NCI-H2107 (cell line): ENCODE results near the gene SLC35B1.
"Not testable (repeated sequence)": the region's sequence is repeated elsewhere in the genome, so short reads cannot be mapped to it uniquely, and the experiment has no call there.

Source experiments
- DNase-seq: peaks from one replicate; lab custom pipeline; 2025; lab: John Stamatoyannopoulos, UW

The SLC35B1 gene

DNA sequence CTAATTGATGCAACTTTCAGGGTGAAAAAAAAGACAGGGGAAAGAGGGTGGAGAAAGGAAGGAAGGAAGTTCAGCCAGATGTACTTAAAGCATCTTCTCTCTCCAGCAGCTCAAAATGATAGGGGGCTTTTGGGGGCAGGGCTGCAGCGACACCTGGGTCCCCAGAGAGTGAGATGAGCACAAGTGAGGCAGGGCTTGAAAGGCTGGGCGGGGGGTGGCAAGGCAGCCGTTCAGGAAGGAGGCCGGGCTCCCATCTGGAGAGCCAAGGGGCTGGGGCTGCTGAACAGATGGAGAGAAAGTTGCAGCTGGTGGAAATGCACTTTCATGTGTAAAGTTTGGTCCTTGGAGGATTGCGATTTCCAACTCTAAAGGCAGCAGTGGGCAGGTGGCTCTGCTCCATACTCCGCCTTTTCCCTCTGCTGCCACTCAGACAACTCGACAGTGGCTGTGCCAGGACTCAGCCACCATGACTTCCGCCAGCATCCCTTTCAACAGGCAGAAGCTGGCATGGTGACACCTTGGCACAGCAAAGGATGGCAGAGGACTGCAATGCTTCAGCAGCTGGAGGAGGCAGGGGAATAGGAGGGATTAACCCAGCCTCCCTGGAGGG, 7.7 kb downstream of the SLC35B1 start:
- no peak for DNase-seq

GRCh38 chr17:49698005-49698404, 9.8 kb downstream of the SLC35B1 start:
- no peak for DNase-seq

DNA sequence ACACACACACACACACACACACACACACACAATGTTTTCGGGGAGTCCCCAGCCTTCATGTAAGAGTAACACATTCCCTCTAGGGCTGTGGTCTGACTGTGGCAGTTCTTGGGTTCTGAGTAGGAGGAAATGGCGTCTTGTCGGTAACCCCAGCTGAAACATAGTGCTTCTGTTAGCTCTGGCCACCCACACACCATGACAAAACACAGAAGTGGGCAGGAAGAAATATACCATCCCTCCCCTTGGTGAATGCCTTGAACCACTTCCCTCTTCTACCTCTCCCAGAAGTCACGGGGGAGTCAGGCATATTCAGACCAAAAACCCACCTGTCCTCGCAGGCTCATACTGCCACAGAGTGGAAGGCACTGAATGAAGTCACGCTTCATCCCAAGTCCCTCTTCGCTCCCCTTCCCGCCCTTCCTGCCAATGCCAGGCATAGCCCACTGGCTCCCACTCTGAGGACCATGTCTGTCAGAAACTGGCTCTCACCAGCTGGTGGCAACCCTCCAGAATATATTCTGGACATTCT, 11.5 kb downstream of the SLC35B1 start:
- DNase-seq = no peak

DNA sequence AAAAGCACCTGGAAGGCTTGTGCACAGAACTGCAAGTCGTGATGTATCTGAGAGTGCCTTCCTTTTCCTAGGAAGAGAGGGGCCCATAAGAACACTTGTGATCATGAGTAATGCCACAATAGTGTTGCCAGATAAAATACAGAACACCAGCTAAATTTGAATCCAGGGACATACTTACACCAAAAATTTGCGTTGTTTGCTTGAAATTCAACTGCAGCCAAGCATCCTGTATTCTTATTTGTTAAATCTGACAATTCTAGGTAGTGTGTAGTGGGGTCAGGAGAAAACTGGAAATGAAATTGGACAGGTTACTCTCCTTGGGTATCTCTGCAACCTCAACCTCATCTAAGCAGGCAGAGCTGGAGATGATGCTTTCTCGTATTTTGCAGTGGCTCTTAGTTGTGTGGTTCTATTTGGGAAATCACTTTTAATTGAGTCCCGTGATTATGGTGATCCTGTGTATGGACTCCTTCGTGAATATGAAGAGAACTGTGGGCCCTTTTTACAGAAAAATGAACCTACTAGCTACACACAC, 12.0 kb downstream of the SLC35B1 start:
- no peak for DNase-seq

DNA sequence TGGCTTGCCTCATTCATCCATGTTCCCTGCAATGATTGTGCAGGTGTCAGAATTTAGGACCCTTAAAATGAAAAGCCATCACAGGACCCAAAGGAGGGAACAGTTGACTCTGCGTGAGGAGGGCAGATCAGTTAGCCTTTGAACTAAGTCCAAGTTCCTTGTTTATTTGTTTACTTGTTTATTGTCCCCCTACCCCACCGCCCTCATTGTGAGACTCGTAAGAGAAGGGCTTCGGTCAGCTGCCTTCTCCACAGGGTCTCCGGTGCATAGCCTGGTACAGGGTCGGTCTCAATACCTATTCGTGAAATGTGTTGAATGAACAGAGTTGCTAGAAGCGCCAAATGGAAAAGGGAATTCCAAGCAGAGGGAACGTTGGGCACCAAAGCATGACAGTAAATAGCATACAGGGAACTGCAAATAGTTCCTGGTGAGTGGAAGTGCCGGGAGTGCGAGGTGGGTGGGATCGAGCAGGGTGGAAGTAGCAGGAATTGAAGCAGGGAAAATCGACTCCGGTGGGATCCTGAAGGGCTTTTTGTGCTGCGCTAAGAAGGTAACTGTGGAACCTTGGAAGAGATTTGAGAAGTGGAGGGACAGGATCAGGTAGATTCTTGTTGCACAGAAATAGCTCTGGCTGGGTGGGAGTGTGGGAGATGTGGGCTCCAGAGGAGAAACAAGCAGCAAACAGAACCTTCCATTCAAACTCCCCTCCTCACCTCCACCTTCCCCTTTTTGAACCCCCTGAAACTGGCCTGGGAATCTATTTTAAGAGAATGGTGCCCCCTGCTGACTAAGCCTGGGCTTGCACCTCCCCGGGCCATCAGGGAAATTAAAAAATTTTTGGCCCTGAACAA, 12.7 kb downstream of the SLC35B1 start:
- DNase-seq = no peak

GRCh38 chr17:49692751-49693150, 15.0 kb downstream of the SLC35B1 start:
- no peak for DNase-seq

DNA sequence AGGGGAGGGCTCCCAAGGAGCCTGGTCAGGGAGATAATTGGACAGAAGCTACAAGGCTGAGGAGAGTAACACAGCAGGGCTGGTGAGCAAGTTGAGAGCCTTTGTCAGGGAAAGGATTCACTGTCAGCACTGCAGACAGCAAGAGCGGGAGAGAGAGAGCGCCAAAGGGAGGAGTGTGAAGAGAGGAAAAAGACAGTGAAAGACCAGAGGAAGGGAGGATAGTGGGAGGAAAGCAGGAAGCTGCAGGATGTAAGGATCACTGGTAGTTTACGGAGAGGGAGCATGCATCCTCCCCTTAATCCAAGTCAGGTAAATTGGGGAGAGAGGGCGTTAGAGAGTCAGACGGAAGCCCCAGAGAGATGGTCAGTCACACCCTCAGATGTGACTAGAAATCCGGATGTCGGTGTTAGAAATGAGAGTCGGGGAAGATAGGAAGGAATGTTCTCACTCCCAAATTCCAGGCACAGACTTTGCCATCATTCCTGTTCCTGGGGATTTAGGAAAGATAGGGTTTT, 16.0 kb downstream of the SLC35B1 start:
- DNase-seq = no peak

GRCh38 chr17:49691086-49691676, 16.6 kb downstream of the SLC35B1 start:
- DNase-seq = no peak

GRCh38 chr17:49690256-49690655, 17.5 kb downstream of the SLC35B1 start:
- DNase-seq = no peak

DNA sequence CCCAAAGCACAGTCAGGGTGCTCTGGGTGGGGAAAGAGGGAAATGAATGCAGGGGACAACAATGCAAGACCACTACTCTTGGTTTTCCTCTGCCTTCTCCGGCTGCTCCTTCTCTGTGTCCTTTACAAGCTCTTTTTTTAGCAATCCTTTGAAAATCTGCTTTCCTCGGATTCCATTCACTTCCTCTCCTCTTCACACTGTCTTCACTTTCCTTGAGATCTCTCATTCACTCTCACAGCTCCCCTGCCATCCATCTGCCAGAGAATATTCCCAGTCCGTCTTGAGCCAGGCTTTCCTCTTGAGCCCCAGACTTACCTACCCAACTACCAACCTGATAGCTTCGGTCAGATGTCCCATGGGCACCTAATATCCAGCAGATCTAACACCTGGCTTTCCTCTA, 18.9 kb downstream of the SLC35B1 start:
- no peak for DNase-seq

- DNase-seq = no peak
Measured at GRCh38 chr17:49687878-49688491, 19.8 kb downstream of the SLC35B1 start.

DNA sequence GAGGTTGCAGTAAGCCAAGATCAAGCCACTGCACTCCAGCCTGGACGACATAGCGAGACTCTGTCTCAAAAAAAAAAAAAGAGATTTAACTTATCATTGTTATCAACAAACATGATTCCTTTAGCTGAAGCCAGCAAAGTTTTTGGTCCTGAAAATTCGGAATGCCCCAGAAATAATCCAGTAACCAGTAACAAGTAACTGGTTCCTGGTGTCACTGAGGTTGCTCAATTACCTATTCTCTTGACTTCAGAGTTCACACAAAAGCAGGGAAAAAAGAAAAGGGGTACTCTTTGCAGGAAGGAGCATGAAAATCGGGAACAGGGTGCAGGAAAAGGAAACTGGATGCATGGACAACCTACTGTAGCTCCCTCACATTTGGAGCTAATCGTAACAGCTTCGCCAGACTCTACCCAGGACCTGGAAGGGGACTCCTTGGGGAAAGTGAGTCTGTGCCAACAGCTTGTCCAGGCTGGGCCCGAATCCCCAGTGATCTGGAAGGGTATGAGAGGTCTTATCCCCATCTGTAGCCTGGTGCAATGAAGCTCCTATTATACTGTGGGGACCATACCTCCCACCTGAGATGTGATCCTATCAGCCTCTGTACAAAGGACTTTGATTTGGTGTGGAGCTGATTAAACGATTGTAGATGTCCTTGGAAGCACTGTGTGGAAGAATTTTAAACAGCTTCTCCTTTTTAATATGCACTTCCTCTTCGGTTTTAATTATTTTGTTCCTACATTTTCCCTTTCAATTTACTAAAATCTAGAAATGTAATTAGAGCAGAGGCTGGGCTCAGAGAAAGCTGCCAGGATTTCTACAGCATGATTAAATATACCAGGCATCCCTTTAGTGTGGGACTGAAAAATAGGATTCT, 26.4 kb downstream of the SLC35B1 start:
- DNase-seq = no peak

GRCh38 chr17:49680314-49680713, 27.4 kb downstream of the SLC35B1 start:
- DNase-seq = no peak

- DNase-seq = peak; percentile 94
Measured at GRCh38 chr17:49677933-49678847, 29.6 kb downstream of the SLC35B1 start, which contains the start of gene SPOP. TSS of gene SPOP (minus strand) at chr17:49678097. CDS start at chr17:49622810, 55,287 bp downstream.

GRCh38 chr17:49677134-49677932, 30.4 kb downstream of the SLC35B1 start:
- peak; percentile 95 for DNase-seq

- DNase-seq = no peak
Measured at GRCh38 chr17:49676276-49676868, 31.4 kb downstream of the SLC35B1 start.

- no peak for DNase-seq
Measured at GRCh38 chr17:49674507-49674906, 33.3 kb downstream of the SLC35B1 start.

DNA sequence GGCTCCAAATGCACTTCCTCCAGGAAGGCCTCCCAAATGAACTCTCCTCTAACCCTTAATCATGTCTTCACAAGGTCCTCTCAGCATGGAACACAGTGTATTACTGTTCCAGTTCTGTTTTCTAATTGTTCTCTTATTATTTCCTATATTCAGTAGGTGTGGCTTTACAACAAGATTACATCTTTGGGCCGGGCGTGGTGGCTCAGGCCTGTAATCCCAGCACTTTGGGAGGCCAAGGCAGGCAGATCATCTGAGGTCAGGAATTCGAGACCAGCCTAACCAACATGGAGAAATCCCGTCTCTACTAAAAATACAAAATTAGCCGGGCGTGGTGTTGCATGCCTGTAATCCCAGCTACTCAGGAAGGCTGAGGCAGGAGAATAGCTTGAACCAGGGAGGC, 34.1 kb downstream of the SLC35B1 start:
- not testable (repeated sequence) for DNase-seq

GRCh38 chr17:49670641-49671040, 37.1 kb downstream of the SLC35B1 start:
- DNase-seq = no peak
